H9 (cell line): ENCODE results near the gene ADIRF. TPM values are rescaled to one million over a fixed set of nuclear protein-coding genes. Genes with fewer than 3 reads are reported as not detected.
"Not testable (repeated sequence)": the region's sequence is repeated elsewhere in the genome, so short reads cannot be mapped to it uniquely, and the experiment has no call there.

Experiments
- DNase-seq: peaks from one replicate; pipeline ENCODE4 v3.0.0-alpha.2; 2017
- H2AFZ ChIP-seq: one replicate; pipeline ENCODE4 v1.6.1; 2013; ENCODE audit warnings: mild to moderate bottlenecking, low read length, control low read depth, moderate library complexity
- H2AK5ac ChIP-seq: 2 replicates; pipeline ENCODE4 v1.6.1; 2013; ENCODE audit warnings: low read length, control low read depth, mixed read lengths; ENCODE audit not compliant: insufficient read length
- H2BK120ac ChIP-seq: one replicate; pipeline ENCODE4 v1.6.1; 2013; ENCODE audit warnings: low read depth, mild to moderate bottlenecking, low read length, control low read depth, inconsistent platforms; ENCODE audit not compliant: poor library complexity, severe bottlenecking
- H2BK12ac ChIP-seq: 2 replicates; pipeline ENCODE4 v1.6.1; 2013; ENCODE audit warnings: low read length, control low read depth, mixed read lengths, low read depth; ENCODE audit not compliant: insufficient read length
- H2BK15ac ChIP-seq: 2 replicates; pipeline ENCODE4 v1.6.1; 2013; ENCODE audit warnings: low read depth, low read length, control low read depth
- H2BK20ac ChIP-seq: one replicate; pipeline ENCODE4 v1.6.1; 2013; ENCODE audit warnings: low read depth, mild to moderate bottlenecking, low read length, control low read depth, inconsistent platforms; ENCODE audit not compliant: poor library complexity, severe bottlenecking
- H2BK5ac ChIP-seq: 2 replicates; pipeline ENCODE4 v1.6.1; 2013; ENCODE audit warnings: low read length, control low read depth, mixed read lengths; ENCODE audit not compliant: insufficient read length
- H3K14ac ChIP-seq: 2 replicates; pipeline ENCODE4 v1.6.1; 2013; ENCODE audit warnings: low read length, control low read depth; ENCODE audit not compliant: insufficient read depth
- H3K18ac ChIP-seq: 2 replicates; pipeline ENCODE4 v1.6.1; 2013; ENCODE audit warnings: low read depth, mild to moderate bottlenecking, mixed read lengths, low read length, control low read depth; ENCODE audit not compliant: insufficient read length
- H3K23ac ChIP-seq: 2 replicates; pipeline ENCODE4 v1.6.1; 2013; ENCODE audit warnings: low read length, control low read depth, mixed read lengths, low read depth; ENCODE audit not compliant: insufficient read length
- H3K23me2 ChIP-seq: 2 replicates; pipeline ENCODE4 v1.6.1; 2013; ENCODE audit warnings: low read depth, mild to moderate bottlenecking, mixed read lengths, low read length, control low read depth; ENCODE audit not compliant: insufficient read length, poor library complexity, severe bottlenecking
- H3K27ac ChIP-seq: 2 replicates; pipeline ENCODE4 v1.5.1; 2013; ENCODE audit warnings: low read length, control low read depth, mixed read lengths, low read depth; ENCODE audit not compliant: insufficient read length
- H3K27me3 ChIP-seq: 2 replicates; pipeline ENCODE4 v1.6.1; 2013; ENCODE audit warnings: low read length, control low read depth, inconsistent platforms; ENCODE audit not compliant: insufficient read depth
- H3K4ac ChIP-seq: 2 replicates; pipeline ENCODE4 v1.6.1; 2013; ENCODE audit warnings: low read depth, mild to moderate bottlenecking, control low read depth, inconsistent platforms, low read length, moderate library complexity
- H3K4me1 ChIP-seq: 2 replicates; pipeline ENCODE4 v1.6.1; 2013; ENCODE audit warnings: low read length, control low read depth, inconsistent platforms; ENCODE audit not compliant: insufficient read depth
- H3K4me2 ChIP-seq: 2 replicates; pipeline ENCODE4 v1.6.1; 2013; ENCODE audit warnings: low read length, control low read depth, mixed read lengths; ENCODE audit not compliant: insufficient read length, insufficient read depth
- H3K56ac ChIP-seq: 2 replicates; pipeline ENCODE4 v1.6.1; 2013; ENCODE audit warnings: low read depth, mild to moderate bottlenecking, mixed read lengths, low read length, control low read depth; ENCODE audit not compliant: insufficient read length
- H3K79me1 ChIP-seq: 2 replicates; pipeline ENCODE4 v1.6.1; 2013; ENCODE audit warnings: low read depth, mild to moderate bottlenecking, moderate library complexity, low read length, control low read depth, inconsistent platforms; ENCODE audit not compliant: insufficient read depth, poor library complexity, severe bottlenecking
- H3K79me2 ChIP-seq: 2 replicates; pipeline ENCODE4 v1.6.1; 2013; ENCODE audit warnings: low read length, control low read depth, inconsistent platforms; ENCODE audit not compliant: insufficient read depth
- H3K9ac ChIP-seq: 2 replicates; pipeline ENCODE4 v1.6.1; 2013; ENCODE audit warnings: low read length, control low read depth, mixed read lengths; ENCODE audit not compliant: insufficient read length; ENCODE audit errors: extremely low read depth
- H3K9me3 ChIP-seq: one replicate; pipeline ENCODE4 v1.6.1; 2013; ENCODE audit warnings: low read depth, low read length, inconsistent platforms; ENCODE audit not compliant: control insufficient read depth
- H3T11ph ChIP-seq: one replicate; pipeline ENCODE4 v1.6.1; 2013; ENCODE audit warnings: mild to moderate bottlenecking, low read length, control low read depth, inconsistent platforms
- H4K20me1 ChIP-seq: one replicate; pipeline ENCODE4 v1.6.1; 2013; ENCODE audit not compliant: control insufficient read depth, insufficient read length, insufficient read depth
- H4K5ac ChIP-seq: 2 replicates; pipeline ENCODE4 v1.6.1; 2013; ENCODE audit warnings: low read depth, mild to moderate bottlenecking, mixed read lengths, low read length, control low read depth; ENCODE audit not compliant: insufficient read length
- H4K8ac ChIP-seq: replicated peaks from 2 replicates; pipeline ENCODE4 v1.6.1; 2013; ENCODE audit warnings: low read length, control low read depth, mixed read lengths, low read depth; ENCODE audit not compliant: insufficient read length
- H4K91ac ChIP-seq: 2 replicates; pipeline ENCODE4 v1.6.1; 2013; ENCODE audit warnings: low read depth, mild to moderate bottlenecking, moderate library complexity, mixed read lengths, low read length, control low read depth; ENCODE audit not compliant: insufficient read length
- H3K27ac Mint-ChIP-seq, 3 experiments: 2 replicates in 2 of 3; 3 replicates in 1 of 3; pipeline ENCODE4 v1.8.0; 2020 to 2021; ENCODE audit warnings: mixed read lengths in 3 of 3, mild to moderate bottlenecking in 1 of 3, moderate library complexity in 1 of 3
- H3K27me3 Mint-ChIP-seq: 2 replicates; pipeline ENCODE4 v1.8.0; 2021; ENCODE audit warnings: low read depth, mild to moderate bottlenecking, moderate library complexity, mixed read lengths
- H3K36me3 Mint-ChIP-seq, 3 experiments: 2 replicates in 2 of 3; 3 replicates in 1 of 3; pipeline ENCODE4 v1.8.0; 2020 to 2021; ENCODE audit warnings: low read depth in 3 of 3, mixed read lengths in 3 of 3; ENCODE audit not compliant: insufficient read depth in 1 of 3
- H3K4me1 Mint-ChIP-seq, 2 experiments: 2 replicates each; pipeline ENCODE4 v1.8.0; 2020; ENCODE audit warnings: mixed read lengths in 2 of 2
- H3K4me3 Mint-ChIP-seq, 2 experiments: 2 replicates in 1 of 2; 3 replicates in 1 of 2; pipeline ENCODE4 v1.8.0; 2020 to 2021; ENCODE audit warnings: mild to moderate bottlenecking in 2 of 2, mixed read lengths in 2 of 2, moderate library complexity in 1 of 2
- H3K9me3 Mint-ChIP-seq, 2 experiments: 2 replicates in 1 of 2; 3 replicates in 1 of 2; pipeline ENCODE4 v1.8.0; 2020; ENCODE audit warnings: mild to moderate bottlenecking in 2 of 2, mixed read lengths in 2 of 2, moderate library complexity in 1 of 2
- WGBS: extraction: QIAGEN DNeasy Blood & Tissue Kit; methylation state at CpG from one replicate; pipeline ENCODE4 v1.1.7; 2013; ENCODE audit warnings: missing lambda C conversion rate, low lambda C conversion rate, mixed read lengths; ENCODE audit not compliant: insufficient read length; ENCODE audit errors: extremely low coverage; 5-methylcytosine and 5-hydroxymethylcytosine counted together
- total RNA-seq: library from RNA; stranded (reverse); gene quantifications from 2 replicates; pipeline ENCODE4 v1.2.1, GENCODE V29; 2021

ADIRF gene
- total RNA-seq, 1 experiment from 2014 or later, result not detected

DNA sequence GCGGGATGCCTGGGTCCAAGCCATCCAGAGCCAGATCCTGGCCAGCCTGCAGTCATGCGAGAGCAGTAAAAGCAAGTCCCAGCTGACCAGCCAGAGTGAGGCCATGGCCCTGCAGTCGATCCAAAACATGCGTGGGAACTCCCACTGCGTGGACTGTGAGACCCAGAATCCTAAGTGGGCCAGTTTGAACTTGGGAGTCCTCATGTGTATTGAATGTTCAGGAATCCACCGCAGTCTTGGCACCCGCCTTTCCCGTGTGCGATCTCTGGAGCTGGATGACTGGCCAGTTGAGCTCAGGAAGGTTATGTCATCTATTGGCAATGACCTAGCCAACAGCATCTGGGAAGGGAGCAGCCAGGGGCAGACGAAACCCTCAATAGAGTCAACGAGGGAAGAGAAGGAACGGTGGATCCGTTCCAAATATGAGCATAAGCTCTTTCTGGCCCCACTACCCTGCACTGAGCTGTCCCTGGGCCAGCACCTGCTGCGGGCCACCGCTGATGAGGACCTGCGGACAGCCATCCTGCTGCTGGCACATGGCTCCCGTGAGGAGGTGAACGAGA lies 40.9 kb downstream of the ADIRF start:
- H3K23ac ChIP-seq, H3K4me1 ChIP-seq, DNase-seq, H3K4me2 ChIP-seq, H2BK20ac ChIP-seq, H4K91ac ChIP-seq, H3K4me1 Mint-ChIP-seq, H3K9me3 ChIP-seq, H2BK15ac ChIP-seq, H3K27me3 ChIP-seq, H3K18ac ChIP-seq, H3K14ac ChIP-seq, H2BK120ac ChIP-seq, H4K5ac ChIP-seq, H3K23me2 ChIP-seq, H4K20me1 ChIP-seq, H3K4ac ChIP-seq, H3T11ph ChIP-seq, H2BK5ac ChIP-seq, H2AFZ ChIP-seq, H2BK12ac ChIP-seq, H3K79me2 ChIP-seq, H3K9me3 Mint-ChIP-seq, H3K36me3 Mint-ChIP-seq, H3K4me3 Mint-ChIP-seq, H3K9ac ChIP-seq, H3K79me1 ChIP-seq, H4K8ac ChIP-seq, H3K27ac Mint-ChIP-seq, H3K27me3 Mint-ChIP-seq, H3K56ac ChIP-seq, H2AK5ac ChIP-seq, H3K27ac ChIP-seq: not testable (repeated sequence)
- WGBS, result no CpG with 5 or more reads among the region's 18 CpGs

GRCh38 chr10:87013528-87013927 lies 45.2 kb downstream of the ADIRF start:
- H3K23me2 ChIP-seq, H3K27me3 ChIP-seq, H3K18ac ChIP-seq, H3K9me3 ChIP-seq, DNase-seq, H2BK120ac ChIP-seq, H3K4me1 Mint-ChIP-seq, H3T11ph ChIP-seq, H3K4me1 ChIP-seq, H3K4me2 ChIP-seq, H2AFZ ChIP-seq, H3K14ac ChIP-seq, H2BK15ac ChIP-seq, H2BK12ac ChIP-seq, H3K56ac ChIP-seq, H3K4ac ChIP-seq, H2BK5ac ChIP-seq, H2AK5ac ChIP-seq, H3K9ac ChIP-seq, H2BK20ac ChIP-seq, H3K4me3 Mint-ChIP-seq, H3K27ac ChIP-seq, H3K23ac ChIP-seq, H3K9me3 Mint-ChIP-seq, H3K36me3 Mint-ChIP-seq, H3K27ac Mint-ChIP-seq, H4K5ac ChIP-seq, H3K79me1 ChIP-seq, H3K27me3 Mint-ChIP-seq, H4K8ac ChIP-seq, H3K79me2 ChIP-seq, H4K20me1 ChIP-seq, H4K91ac ChIP-seq: not testable (repeated sequence)
- no CpG with 5 or more reads among the region's 3 CpGs for WGBS
